Choroid plexus epithelial cell (primary cell): Measurements from ENCODE around the gene DISP2.

Source experiments
- DNase-seq: peaks from one replicate; pipeline ENCODE4 v3.0.0-alpha.2; 2010; ENCODE audit warnings: low read depth
- H3K4me3 ChIP-seq: 2 replicates; pipeline ENCODE4 v1.5.1; 2011; ENCODE audit warnings: low read depth, mild to moderate bottlenecking, control low read depth, low read length, moderate library complexity
- TF ChIP-seq, protein P1 (sequence below): conservative IDR thresholded peaks from 2 replicates; pipeline ENCODE4 v1.5.1; 2011; ENCODE audit warnings: low read depth, mild to moderate bottlenecking, control low read depth, inconsistent platforms, low read length, moderate library complexity

DISP2 gene

DNA sequence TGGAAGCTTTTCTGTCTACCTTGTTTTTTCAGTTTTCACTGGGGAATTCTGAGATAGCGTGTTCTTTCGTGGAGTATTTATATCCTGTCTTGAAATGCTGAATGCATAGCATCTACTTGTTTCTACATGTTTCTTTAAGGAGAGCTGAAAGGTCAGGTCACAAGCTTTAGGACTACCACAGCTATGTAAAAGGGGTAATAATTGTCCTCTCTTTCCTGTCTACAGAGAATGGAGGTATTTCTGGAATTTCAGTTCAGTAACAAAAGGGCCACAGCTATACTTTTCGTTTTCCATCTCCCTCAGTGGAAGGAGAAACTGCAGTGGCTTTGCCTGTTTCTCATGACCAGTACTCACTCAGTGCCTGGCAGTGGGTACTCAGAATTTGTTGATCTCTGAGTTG is 29.8 kb upstream of the DISP2 start:
- peak; percentile 86 for DNase-seq
- TF ChIP-seq, protein P1, sequence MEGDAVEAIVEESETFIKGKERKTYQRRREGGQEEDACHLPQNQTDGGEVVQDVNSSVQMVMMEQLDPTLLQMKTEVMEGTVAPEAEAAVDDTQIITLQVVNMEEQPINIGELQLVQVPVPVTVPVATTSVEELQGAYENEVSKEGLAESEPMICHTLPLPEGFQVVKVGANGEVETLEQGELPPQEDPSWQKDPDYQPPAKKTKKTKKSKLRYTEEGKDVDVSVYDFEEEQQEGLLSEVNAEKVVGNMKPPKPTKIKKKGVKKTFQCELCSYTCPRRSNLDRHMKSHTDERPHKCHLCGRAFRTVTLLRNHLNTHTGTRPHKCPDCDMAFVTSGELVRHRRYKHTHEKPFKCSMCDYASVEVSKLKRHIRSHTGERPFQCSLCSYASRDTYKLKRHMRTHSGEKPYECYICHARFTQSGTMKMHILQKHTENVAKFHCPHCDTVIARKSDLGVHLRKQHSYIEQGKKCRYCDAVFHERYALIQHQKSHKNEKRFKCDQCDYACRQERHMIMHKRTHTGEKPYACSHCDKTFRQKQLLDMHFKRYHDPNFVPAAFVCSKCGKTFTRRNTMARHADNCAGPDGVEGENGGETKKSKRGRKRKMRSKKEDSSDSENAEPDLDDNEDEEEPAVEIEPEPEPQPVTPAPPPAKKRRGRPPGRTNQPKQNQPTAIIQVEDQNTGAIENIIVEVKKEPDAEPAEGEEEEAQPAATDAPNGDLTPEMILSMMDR = no peak
- H3K4me3 ChIP-seq = no peak overlapping the region

DNA sequence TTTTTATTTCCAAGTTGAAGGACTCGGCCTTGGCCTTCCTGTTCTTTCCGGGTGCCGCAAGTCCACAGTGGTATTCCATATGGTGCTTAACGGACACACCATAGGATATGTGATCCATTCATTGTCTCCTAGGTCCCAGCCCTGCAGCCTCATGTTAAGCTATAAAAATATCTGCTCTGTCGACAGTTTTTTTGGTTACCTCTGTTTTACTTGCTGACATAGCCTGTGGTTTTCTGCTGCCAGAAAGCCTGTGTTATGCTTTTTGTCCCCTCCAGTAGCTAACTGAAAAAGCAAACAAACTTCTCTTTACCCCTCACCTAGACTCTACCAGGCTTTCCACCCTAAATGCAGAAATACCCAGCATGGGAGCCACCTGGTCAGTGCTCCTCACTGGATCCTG is 29.3 kb upstream of the DISP2 start:
- no peak overlapping the region for H3K4me3 ChIP-seq
- DNase-seq = no peak

GRCh38 chr15:40329804-40330203 is 28.2 kb upstream of the DISP2 start:
- TF ChIP-seq, protein P1 = no peak
- no peak overlapping the region for H3K4me3 ChIP-seq
- peak; percentile 63 for DNase-seq

More for the DNA sequence above, 29.3 kb upstream of the DISP2 start:
- TF ChIP-seq, protein P1 = no peak

GRCh38 chr15:40330368-40330836 is 27.6 kb upstream of the DISP2 start:
- peak; percentile 55 for DNase-seq

DNA sequence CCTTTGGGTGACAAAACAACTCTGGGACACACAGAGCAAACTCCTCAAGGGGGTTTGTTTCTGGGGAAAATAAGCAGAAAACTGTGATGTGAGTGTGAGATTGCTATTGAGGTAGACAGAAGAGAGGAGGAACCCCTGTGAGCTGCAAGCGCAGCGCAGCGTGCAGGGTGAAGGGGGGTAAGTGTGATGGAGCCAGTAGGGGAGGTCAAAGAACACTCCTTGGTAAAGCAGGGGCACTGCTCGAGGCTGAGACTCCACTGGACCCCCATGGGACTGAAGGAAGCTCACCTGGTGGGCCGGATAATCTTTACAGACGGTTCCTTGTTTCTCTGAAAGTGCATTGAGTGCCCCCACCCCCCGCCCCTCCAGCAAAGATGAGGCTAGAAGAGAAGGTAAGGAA is 27.0 kb upstream of the DISP2 start:
- TF ChIP-seq, protein P1 = no peak
- no peak for DNase-seq
- no peak overlapping the region for H3K4me3 ChIP-seq

More at GRCh38 chr15:40330368-40330836, 27.6 kb upstream of the DISP2 start:
- TF ChIP-seq, protein P1 = no peak
- no peak overlapping the region for H3K4me3 ChIP-seq

DNA sequence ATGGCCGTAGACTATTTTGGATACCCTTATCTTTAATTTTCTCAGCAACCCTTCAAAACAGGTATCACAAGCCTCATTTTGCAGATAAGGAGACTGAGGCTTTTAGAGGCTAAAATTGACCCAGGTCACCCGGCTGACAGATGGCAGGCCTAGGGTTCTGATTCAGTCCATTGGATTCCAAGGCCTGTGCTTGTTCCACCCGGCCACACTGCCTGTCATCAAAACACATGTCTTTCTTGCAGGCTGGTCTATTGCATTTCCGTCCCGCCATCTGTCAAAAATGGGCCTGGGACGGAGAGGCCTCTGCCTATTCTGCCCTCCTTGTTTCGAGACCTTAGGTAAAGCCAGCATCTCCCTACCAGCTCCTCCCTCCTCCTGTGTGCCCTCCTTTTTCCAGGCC is 26.4 kb upstream of the DISP2 start:
- TF ChIP-seq, protein P1 = no peak
- H3K4me3 ChIP-seq = no peak overlapping the region
- no peak for DNase-seq

DNA sequence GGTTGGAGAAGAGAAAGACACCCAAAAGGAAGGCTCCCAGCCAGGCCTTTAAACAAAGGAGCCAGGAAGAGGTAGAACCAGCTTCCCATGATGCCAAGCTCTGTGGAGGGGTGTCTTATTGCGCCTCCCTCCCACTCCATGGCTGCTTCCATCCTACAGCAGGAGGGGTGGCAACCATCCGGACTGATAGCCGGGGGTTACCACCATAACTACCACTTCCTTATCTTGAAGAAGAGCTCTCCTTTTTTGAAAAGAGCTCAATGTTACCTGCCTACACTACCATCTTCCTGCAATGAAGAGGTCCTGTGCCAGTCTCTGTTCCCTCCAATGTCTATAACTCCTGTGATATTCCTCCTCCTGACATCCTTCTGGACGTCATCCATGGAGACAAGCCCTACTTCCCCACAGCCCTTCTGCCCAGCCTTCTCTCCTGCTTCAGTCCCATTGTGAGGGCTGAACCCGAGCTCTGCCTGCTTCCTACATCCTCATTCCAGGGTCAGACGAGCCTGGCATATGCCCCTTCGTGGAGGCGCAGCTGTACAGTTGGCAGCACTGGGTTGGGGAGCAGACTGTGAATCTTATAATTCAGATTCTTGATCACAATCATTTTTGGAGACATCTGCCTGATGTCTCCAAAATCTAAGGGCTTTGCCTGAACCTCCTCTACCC is 25.8 kb upstream of the DISP2 start:
- no peak for DNase-seq
- H3K4me3 ChIP-seq = no peak overlapping the region
- TF ChIP-seq, protein P1 = no peak
